Measurements from ENCODE around the gene EPHA4. TPM values are rescaled to one million over a fixed set of nuclear protein-coding genes. Genes with fewer than 3 reads are reported as not detected.

The EPHA4 gene
- polyA plus RNA-seq, 2 of the 4 experiments (the other 2 are of a cell fraction), result 0.54 to 1.1 TPM

DNA sequence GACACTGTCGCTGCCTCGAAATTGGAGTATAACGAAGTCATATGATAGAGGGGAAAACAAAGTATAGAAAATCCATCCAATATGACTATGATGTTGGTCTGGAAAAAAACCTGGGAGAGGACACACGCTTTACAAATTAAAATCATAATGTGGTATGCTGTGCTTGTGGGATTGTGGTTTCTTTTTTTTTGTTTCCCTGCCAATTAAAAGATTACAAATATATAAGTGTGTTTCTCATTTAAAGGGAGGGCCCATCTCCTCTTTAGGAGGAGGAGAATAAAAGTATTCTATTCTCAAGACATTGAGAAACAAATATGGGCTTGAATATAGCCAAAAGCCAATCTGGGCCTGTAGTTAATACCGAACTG is 86.6 kb downstream of the EPHA4 start:
- TF ChIP-seq KDM5A (IDR thresholded peaks at IDR 0.05), result no peak
- no peak for TF ChIP-seq RCOR1 (IDR thresholded peaks at IDR 0.05; ENCODE audit: low read depth, low read length)
- no peak for TF ChIP-seq EP300 (IDR thresholded peaks at IDR 0.05)
- no peaks in the 10 kb centered on the region for H3K9me3 ChIP-seq
- H3K4me3 ChIP-seq, result no peak overlapping the region
- FAIRE-seq (no peak), ATAC-seq (no peak), DNase-seq (ENCODE audit: low read depth in 1 of 2, low spot score in 1 of 2) (no peak)
- WGBS (ENCODE audit: missing lambda C conversion rate), result 33% methylated on average over 5 of the region's 5 CpGs
- no peaks in the 10 kb centered on the region for H3K4me1 ChIP-seq
- no peak overlapping the region for H3K27ac ChIP-seq
- H3K4me2 ChIP-seq, result no peak overlapping the region
- ChIA-PET POLR2A (no interaction called here), CTCF (no interaction called here)

DNA sequence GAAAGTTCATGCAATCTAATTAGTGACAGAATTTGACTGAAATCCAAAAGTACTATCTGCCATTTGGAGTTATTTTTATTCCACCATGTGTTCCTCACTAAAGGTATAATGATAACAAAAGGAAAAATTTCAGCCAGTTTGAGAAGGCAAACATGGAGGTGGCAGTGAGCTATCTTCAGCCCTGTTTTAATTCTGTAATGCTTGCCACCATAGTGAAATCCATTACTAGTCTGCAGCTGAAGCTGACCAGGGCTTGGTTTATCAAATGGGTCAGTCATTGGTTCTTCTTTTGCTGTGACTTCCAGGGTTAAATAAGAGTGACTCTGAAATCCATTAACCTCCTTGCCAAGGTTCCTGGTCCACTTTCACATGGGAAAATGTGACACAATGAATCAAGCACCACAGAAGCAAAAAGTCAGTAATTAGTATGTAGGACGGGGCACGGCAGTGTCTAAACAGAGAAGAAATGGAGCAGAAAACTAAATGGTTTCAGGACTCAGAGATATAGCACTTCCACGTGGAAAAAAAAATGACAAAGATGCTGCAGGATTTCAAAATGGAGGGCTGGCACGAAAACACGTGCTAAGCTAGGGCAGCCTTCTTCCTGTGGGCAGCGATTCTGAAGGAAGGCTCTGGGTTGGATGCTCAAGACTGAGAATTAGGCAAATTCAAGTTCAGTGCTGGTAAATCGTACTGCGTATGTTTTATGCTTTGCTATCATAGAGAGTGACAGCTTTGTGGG is 87.2 kb downstream of the EPHA4 start:
- POLR2A ChIA-PET, result no interaction called here
- no peak overlapping the region for H3K4me3 ChIP-seq
- no peak for DNase-seq (ENCODE audit: low read depth in 1 of 2, low spot score in 1 of 2)
- H3K9me3 ChIP-seq, result no peaks in the 10 kb centered on the region
- no peak overlapping the region for H3K27ac ChIP-seq
- no peak for FAIRE-seq
- no peak for TF ChIP-seq NPAS2 (CRISPR knock-in tag; IDR thresholded peaks at IDR 0.05; ENCODE audit: borderline replicate concordance)
- no peak for TF ChIP-seq CBX2 (IDR thresholded peaks at IDR 0.05; ENCODE audit: borderline replicate concordance, low read depth)
- TF ChIP-seq, protein P1, sequence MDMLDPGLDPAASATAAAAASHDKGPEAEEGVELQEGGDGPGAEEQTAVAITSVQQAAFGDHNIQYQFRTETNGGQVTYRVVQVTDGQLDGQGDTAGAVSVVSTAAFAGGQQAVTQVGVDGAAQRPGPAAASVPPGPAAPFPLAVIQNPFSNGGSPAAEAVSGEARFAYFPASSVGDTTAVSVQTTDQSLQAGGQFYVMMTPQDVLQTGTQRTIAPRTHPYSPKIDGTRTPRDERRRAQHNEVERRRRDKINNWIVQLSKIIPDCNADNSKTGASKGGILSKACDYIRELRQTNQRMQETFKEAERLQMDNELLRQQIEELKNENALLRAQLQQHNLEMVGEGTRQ (IDR thresholded peaks at IDR 0.05), result no peak
- TF ChIP-seq MAFK (IDR thresholded peaks at IDR 0.05; ENCODE audit: partially characterized antibody), result no peak
- TF ChIP-seq RNF2 (IDR thresholded peaks at IDR 0.05; ENCODE audit: borderline replicate concordance, low read depth), result no peak
- TF ChIP-seq, protein P2, sequence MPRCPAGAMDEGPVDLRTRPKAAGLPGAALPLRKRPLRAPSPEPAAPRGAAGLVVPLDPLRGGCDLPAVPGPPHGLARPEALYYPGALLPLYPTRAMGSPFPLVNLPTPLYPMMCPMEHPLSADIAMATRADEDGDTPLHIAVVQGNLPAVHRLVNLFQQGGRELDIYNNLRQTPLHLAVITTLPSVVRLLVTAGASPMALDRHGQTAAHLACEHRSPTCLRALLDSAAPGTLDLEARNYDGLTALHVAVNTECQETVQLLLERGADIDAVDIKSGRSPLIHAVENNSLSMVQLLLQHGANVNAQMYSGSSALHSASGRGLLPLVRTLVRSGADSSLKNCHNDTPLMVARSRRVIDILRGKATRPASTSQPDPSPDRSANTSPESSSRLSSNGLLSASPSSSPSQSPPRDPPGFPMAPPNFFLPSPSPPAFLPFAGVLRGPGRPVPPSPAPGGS (IDR thresholded peaks at IDR 0.05), result no peak
- TF ChIP-seq FOXS1 (CRISPR knock-in tag; IDR thresholded peaks at IDR 0.05), result no peak
- TF ChIP-seq, protein P3, sequence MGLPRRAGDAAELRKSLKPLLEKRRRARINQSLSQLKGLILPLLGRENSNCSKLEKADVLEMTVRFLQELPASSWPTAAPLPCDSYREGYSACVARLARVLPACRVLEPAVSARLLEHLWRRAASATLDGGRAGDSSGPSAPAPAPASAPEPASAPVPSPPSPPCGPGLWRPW (IDR thresholded peaks at IDR 0.05), result no peak
- no peak for TF ChIP-seq GATA3 (IDR thresholded peaks at IDR 0.05; ENCODE audit: borderline replicate concordance)
- TF ChIP-seq HEYL (CRISPR knock-in tag; IDR thresholded peaks at IDR 0.05), result no peak
- TF ChIP-seq EHF (CRISPR knock-in tag; IDR thresholded peaks at IDR 0.05), result no peak
- TF ChIP-seq, protein P4, sequence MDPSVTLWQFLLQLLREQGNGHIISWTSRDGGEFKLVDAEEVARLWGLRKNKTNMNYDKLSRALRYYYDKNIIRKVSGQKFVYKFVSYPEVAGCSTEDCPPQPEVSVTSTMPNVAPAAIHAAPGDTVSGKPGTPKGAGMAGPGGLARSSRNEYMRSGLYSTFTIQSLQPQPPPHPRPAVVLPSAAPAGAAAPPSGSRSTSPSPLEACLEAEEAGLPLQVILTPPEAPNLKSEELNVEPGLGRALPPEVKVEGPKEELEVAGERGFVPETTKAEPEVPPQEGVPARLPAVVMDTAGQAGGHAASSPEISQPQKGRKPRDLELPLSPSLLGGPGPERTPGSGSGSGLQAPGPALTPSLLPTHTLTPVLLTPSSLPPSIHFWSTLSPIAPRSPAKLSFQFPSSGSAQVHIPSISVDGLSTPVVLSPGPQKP (IDR thresholded peaks at IDR 0.05; ENCODE audit: low read depth, low read length), result no peak
- TF ChIP-seq JUN (IDR thresholded peaks at IDR 0.05), result no peak
- TF ChIP-seq ZFP36 (IDR thresholded peaks at IDR 0.05; ENCODE audit: borderline replicate concordance, partially characterized antibody), result no peak
- TF ChIP-seq HOXB13 (CRISPR knock-in tag; IDR thresholded peaks at IDR 0.05; ENCODE audit: low read depth), result no peak
- TF ChIP-seq RARB (CRISPR knock-in tag; IDR thresholded peaks at IDR 0.05), result no peak
- CTCF ChIA-PET, result no interaction called here
- ATAC-seq, result no peak
- no peaks in the 10 kb centered on the region for H3K4me1 ChIP-seq
- H3K4me2 ChIP-seq, result no peak overlapping the region
- WGBS (ENCODE audit: missing lambda C conversion rate), result 38% methylated on average over 8 of the region's 8 CpGs

- ATAC-seq (no peak), DNase-seq (ENCODE audit: low read depth in 1 of 2, low spot score in 1 of 2) (no peak), FAIRE-seq (no peak)
- no peak overlapping the region for H3K4me2 ChIP-seq
- no peaks in the 10 kb centered on the region for H3K9me3 ChIP-seq
- no peak overlapping the region for H3K4me3 ChIP-seq
- H3K27ac ChIP-seq, result no peak overlapping the region
- ChIA-PET CTCF (interaction anchor here (1.4 kb wide), 1 partner anchor 12 kb away, joined by 3 read pairs; no protein-coding TSS in a partner anchor), POLR2A (no interaction called here)
- no peaks in the 10 kb centered on the region for H3K4me1 ChIP-seq
- TF ChIP-seq EHF (CRISPR knock-in tag; IDR thresholded peaks at IDR 0.05) (no peak), NR3C1 (IDR thresholded peaks at IDR 0.05) (no peak), EP300 (IDR thresholded peaks at IDR 0.05) (no peak)
- 44% methylated on average over 12 of the region's 12 CpGs for WGBS (ENCODE audit: missing lambda C conversion rate)
Measured at GRCh38 chr2:221482666-221483455, 89.2 kb downstream of the EPHA4 start.
